GM19351 (cell line): ENCODE measurements around the gene CDC14A.
"Not testable (repeated sequence)": the region's sequence is repeated elsewhere in the genome, so short reads cannot be mapped to it uniquely, and the experiment has no call there.

Experiments
- ATAC-seq: cut with Tn5 transposase; IDR thresholded peaks from one replicate; pipeline ENCODE4 v1.9.1; 2021; ENCODE audit warnings: mild to moderate bottlenecking, moderate library complexity; ENCODE audit not compliant: unreplicated experiment

CDC14A gene

GRCh38 chr1:100331146-100331545 lies 21.2 kb upstream of the CDC14A start:
- not testable (repeated sequence) for ATAC-seq

DNA sequence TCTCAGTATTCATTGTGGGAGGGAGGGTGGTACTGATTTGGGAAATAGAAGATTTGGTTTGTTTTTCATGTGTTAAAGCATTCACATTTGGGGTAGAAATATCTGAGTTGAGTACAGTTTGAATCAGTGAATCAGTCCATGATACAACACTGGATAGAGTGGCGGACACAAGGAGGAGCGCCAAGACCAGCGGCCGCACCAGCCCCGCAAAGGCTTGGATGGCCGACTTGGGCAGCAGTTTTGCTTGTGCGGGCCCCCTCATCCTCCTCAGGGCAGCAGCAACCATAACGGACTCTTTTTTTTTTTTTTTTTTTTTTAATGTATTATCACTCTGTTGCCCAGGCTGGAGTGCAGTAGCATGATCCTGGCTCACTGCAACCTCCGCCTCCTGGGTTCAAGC lies 20.0 kb upstream of the CDC14A start:
- no peak for ATAC-seq

DNA sequence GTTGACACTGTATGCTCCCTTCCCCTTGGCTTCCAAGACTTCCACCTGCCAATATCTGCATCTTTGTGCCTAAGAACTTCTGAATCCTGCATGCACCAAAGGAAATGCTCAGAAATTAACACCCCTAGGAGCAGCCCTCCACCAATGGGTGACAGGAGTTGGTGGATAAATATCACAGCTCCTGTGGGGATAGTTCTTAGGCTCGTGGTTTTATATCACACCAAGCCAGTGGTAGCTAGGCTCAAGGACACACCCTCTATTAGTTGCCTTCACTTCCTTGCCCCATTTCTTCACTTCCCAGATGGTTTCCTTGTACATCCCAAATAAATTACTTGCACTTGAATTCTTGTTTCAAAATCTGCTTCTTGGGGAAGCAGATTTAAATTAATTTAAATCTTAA lies 16.9 kb upstream of the CDC14A start:
- ATAC-seq: no peak

- ATAC-seq: not testable (repeated sequence)
Measured at GRCh38 chr1:100337878-100338277, 14.4 kb upstream of the CDC14A start.

GRCh38 chr1:100339735-100340134 lies 12.6 kb upstream of the CDC14A start:
- ATAC-seq: not testable (repeated sequence)

DNA sequence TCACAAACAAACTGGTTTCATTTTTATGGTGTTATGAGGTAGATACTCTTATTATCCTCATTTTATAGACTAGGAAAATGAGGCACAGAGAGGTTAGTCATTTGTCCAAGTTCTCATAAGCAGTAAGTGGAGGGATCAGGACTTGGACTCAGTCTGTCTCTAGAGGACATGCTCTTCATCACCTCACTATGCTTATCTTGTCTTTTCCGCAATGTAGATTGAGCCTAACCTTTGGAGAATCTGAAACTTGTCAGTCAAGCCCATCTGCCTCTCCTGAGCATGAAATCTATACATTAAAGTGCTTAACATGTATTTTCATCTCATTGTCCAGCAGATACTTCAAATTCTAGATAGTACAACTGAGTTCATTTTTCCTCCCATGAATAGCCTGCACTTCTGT lies 11.8 kb upstream of the CDC14A start:
- no peak for ATAC-seq

DNA sequence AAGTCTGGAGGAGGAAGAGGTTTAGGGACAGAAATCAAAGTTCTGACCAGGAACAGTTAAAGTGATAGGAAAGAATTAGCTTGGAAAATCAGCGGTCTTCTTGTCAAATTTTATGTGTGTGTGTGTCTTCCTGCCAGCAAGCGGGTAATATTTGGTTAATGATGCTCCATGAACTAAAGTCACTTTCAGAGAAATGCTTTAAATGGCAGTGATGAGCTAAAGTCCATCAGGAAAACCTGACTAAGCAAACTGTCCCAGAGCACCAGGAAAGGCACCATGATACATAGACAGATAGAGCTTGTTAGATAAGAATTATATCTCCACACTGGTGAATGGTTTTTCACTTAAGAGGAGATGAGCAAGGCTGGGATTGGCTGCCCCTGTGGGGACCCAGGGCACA lies 10.0 kb upstream of the CDC14A start:
- no peak for ATAC-seq

DNA sequence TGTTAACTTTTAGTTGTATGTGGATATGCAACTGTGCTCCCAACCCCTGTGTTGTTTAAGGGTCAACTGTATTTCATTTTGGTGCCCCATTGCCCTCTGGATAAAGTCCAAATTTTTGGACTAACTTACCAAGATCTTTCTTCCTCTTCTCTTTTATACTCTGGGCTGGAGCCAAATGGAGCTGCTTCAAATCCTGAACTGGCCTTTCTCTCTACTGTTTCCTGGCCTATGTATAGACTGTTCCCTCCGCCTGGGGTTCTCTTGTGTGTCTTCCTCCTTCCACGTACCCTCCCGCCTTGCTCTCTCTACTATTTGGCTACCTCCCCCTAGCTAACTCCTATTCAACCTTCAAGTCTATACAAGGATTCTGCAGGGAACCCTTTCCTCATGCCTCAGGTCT lies 8.4 kb upstream of the CDC14A start:
- ATAC-seq: no peak

DNA sequence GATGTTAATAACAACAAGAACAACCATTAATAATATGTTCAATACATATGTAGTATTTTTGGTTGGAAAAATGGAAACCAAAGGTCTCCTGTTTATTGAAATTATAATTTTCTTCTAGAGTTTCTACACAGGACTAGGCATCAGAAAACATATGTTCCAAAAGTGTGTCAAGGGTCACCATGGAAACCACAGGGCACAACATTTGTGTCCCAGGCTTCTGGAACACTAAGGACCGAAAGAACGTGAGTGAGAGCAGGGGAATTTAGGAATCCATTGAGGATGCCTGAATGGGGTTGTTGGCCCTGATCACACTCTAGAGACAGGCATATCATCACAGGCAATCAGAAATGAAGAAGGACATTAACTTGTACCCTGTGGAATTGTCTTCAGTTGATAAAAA lies 7.5 kb upstream of the CDC14A start:
- ATAC-seq: no peak

- no peak for ATAC-seq
Measured at GRCh38 chr1:100346387-100346786, 5.9 kb upstream of the CDC14A start.

DNA sequence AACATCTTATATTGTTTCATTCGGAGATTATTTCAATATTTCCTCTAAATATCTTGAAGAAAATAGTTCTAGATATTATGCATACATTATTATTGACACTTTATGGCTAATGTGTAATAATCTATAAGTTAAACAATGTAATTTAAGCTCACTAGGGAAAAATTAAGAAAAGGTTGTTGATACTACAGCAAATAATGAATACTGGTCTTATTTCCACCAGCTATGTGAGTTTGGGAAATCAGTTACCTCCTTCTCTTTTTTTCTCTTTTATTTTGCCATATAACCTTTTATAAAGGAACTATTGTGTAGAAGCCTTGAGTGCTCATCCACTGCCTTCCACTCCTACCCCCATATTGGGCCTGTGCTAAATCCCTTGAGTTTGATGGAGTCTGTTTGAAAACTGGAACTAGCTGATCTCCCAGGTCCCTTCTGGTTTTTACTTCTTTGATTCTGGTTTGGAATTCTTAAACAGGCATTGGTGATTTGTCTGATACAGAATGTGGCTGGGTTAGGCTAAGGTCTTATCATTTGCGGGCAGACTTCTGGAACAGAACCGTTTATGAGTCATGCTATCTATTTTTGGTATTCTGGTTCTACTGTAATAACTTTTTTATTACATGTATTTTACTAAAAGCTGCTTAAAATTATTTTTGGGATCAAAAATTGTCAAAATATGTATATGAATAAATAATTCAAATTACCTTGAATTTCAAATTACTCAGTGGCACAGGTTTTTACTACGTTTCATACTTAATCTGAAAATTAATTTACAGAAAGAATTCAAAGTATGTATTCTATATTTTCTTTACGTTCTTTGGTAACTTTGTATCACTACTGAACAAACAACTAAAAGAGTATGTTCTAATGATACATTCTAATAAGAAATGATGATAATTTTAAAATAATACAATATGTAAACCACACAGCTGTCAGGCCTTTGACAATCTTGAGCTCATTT lies 5.0 kb upstream of the CDC14A start:
- ATAC-seq: no peak

DNA sequence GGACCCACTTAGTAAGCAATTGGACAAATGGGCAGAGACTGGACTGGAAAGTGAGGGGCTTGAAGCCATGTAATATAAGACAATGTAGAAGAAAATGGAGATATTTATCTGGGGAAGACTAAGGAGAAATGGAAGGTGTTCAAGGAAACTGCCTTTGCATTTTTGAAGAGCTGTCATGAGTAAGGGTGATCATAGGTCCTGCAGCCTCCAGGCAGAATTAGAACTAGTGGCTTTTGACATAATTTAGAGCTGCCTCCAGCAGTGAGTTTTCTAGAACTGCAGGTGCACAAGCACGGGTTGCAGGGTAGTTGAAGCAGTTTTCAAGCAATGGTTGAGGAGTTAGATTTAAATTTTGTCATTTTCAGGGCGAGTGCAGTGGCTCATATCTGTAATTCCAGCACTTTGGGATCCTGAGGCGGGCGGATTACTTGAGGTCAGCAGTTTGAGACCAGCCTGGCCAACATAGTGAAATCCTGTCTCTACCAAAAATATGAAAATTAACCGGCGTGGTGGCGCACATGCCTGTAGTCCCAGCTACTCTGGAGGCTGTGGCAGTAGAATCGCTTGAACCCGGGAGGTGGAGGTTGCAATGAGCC lies 3.7 kb upstream of the CDC14A start:
- no peak for ATAC-seq

DNA sequence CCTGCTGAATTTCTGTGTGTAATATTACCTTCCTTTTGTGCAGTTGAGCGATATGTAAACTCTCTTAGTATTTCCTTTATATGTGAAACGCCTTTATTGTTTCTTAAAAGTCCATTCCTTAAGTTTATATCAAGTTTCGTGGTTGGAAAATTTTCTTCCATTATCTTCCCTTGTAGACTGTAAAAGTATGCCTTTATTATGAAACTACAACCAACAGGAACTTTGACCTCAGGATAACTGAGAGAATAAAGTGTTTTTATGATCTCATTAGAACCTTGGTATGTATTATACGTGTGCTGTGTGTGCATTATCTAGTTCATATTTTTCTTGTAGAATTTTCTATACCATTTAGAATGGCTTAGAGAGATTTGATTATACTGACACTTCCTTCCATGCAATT lies 3.1 kb upstream of the CDC14A start:
- no peak for ATAC-seq

DNA sequence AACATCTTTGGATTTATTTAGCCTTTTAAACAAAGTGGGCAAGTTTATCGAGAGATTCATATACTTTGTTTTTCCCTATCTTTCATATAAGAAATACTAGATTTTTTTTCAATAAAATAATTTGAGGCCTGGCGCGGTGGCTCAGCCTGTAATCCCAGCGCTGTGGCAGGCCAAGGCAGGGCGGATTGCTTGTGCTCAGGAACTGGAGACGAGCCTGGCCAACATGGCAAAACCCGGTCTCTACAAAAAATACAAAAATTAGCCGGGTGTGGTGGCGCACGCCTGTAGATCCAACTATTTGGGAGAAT lies 1.6 kb upstream of the CDC14A start:
- ATAC-seq: no peak

DNA sequence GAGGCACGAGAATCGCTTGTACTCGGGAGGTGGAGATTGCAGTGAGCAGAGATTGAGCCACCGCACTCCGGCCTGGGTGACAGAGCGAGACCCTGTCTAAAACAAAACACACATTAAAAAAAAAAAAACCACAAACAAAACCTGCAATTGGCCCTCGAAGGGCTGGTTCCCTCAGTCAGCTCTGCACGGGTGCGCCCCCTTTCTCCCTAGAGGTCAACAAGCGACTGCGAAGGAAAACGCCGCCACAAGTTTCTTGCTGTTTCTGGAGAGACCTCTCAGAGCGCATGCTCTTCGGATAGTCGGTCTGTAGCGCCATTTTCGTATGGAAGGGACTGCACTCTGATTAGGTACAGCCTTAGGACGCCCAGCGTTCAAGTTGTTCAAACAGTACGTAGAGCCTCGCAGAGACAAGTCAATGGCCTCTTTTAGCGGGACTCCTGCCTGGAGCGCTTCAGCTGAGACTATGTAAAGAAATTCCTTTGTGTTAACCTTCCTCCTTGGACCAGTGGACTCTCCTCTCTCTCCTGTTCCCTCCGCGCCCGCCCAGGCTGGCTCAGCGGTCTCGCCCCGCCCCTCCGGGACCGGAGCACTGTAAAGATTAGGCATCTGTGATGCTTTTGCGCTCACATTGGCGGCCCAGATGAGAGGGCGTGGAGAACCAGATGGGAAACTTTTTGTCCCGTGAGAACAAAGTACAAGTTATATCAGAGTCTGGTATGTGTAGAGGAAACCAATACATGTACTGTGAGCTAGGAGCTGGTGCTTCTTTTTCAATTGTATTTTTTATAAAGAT lies 1.0 kb upstream of the CDC14A start:
- peak; percentile 54 for ATAC-seq

GRCh38 chr1:100353071-100353801 lies 930 bp downstream of the CDC14A start:
- peak; percentile 31 for ATAC-seq

DNA sequence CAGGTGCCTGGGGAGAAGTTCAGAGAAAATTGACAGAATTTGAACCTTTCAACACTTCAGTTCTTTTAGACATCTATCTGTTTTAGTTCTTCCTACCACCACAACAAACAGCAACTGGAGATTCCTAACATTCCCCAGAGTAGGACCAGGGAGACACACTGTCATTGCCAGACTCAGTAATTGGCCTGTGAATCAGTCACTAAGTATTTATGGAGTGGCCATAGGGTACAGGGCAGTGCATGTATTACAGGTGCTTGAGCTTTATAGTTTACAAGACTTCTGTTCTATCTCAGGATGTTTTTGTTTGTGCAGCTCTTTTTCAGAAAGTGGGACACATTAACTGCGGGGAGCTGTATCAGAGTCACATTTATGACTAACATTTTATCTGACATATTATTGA lies 1.7 kb downstream of the CDC14A start:
- ATAC-seq: no peak

- ATAC-seq: no peak
Measured at GRCh38 chr1:100354971-100355394, 2.7 kb downstream of the CDC14A start.

DNA sequence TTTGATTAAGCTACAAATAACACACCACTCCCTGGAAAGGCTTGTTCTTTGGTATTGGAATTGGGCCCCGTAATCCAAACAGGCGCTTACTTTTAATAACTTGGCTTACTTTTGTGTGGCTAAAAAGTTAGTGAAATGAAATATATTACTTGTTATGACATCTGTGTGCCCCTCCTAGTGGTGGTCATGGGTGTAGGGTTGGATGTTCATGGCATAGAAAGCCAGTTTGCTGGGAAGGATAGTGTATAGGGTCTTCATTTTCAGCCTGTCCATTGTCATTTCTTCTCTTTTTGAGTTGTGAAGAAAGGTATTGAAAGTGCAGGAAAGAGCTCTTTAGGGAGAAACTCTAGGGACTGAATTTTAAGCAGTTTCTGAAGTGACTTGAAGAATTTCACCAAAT lies 5.9 kb downstream of the CDC14A start:
- ATAC-seq: no peak

DNA sequence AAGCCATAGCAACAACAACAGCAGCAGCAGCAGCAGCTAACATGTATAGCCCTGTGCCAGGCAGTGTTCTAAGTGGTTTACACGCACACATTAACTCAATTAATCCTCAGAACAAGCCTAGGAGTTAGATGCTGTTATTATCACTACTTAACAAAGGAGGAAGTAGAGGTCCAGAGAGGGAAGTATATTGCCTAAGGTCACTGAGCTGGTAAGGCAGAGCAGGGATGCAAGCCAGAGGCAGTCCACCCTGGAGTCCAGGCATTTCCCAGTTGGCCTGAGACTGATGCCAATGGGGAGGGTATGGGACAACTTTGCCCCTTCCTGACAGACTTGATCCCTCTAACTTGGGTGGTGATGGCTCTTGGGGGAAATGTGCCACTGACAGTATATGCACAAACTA lies 6.8 kb downstream of the CDC14A start:
- no peak for ATAC-seq
